ENCODE measurements around the gene VWA3A. TPM values are rescaled to one million over a fixed set of nuclear protein-coding genes. Genes with fewer than 3 reads are reported as not detected.

VWA3A gene
- total RNA-seq, 1 experiment from 2014 or later: not detected

- TF ChIP-seq REST (IDR thresholded peaks at IDR 0.05; ENCODE audit: low read depth): no peak
- TF ChIP-seq JUND (IDR thresholded peaks at IDR 0.05): no peak
- TF ChIP-seq ATF3 (IDR thresholded peaks at IDR 0.05): no peak
- TF ChIP-seq ZNF274 (IDR thresholded peaks at IDR 0.05; ENCODE audit: low read depth, low read length): no peak
- no peak for TF ChIP-seq CEBPB (IDR thresholded peaks at IDR 0.05; ENCODE audit: low read depth)
- no peak for TF ChIP-seq ELF1 (IDR thresholded peaks at IDR 0.05; ENCODE audit: borderline replicate concordance, low read depth)
- no peak for TF ChIP-seq SP1 (IDR thresholded peaks at IDR 0.05; ENCODE audit: low read depth)
Observed at GRCh38 chr16:22192261-22193062, 100.1 kb downstream of the VWA3A start (continued).

GRCh38 chr16:22193063-22193411, 100.7 kb downstream of the VWA3A start:
- DNase-seq (ENCODE audit: low read depth, low spot score) (no peak), ATAC-seq (no peak)
- no peaks in the 10 kb centered on the region for H3K9me3 ChIP-seq (ENCODE audit: control insufficient read depth in 1 of 2, insufficient read depth in 1 of 2, low read depth in 1 of 2, low read length in 2 of 2)
- ChIA-PET CTCF (no interaction called here), RAD21 (ENCODE audit: low non-redundant PET in 1 of 2, low total read pairs in 2 of 2, uncharacterized antibody in 2 of 2, unreplicated experiment in 2 of 2) (no interaction called here), POLR2A (no interaction called here)
- TF ChIP-seq SP1 (IDR thresholded peaks at IDR 0.05; ENCODE audit: low read depth): no peak
- no peak for TF ChIP-seq ATF3 (IDR thresholded peaks at IDR 0.05)
- no peak for TF ChIP-seq MAX (IDR thresholded peaks at IDR 0.05)
- no peak for TF ChIP-seq CTCF (IDR thresholded peaks at IDR 0.05 in 2 of 3, conservative IDR thresholded peaks at IDR 0.05 in 1 of 3; ENCODE audit: borderline replicate concordance in 1 of 3, insufficient read depth in 1 of 3, low read depth in 2 of 3, low read length in 2 of 3)
- TF ChIP-seq SRF (IDR thresholded peaks at IDR 0.05; ENCODE audit: low read depth): no peak
- TF ChIP-seq ZFX (IDR thresholded peaks at IDR 0.05): no peak
- no peak for TF ChIP-seq JUND (IDR thresholded peaks at IDR 0.05)
- TF ChIP-seq YY1 (IDR thresholded peaks at IDR 0.05; ENCODE audit: extremely low read depth, insufficient replicate concordance, low read depth, low read length): no peak
- no peak for TF ChIP-seq CBX3 (IDR thresholded peaks at IDR 0.05; ENCODE audit: low read depth)
- no peak for TF ChIP-seq EZH2 (IDR thresholded peaks at IDR 0.05)
- intact Hi-C loops (cut with micrococcal nuclease): no loop called here
- no TSS peak for BruUV-seq (replicated peaks)
- H3K36me3 ChIP-seq (ENCODE audit: control insufficient read depth in 1 of 2, insufficient read depth in 2 of 2, low read length in 2 of 2): no peaks in the 10 kb centered on the region
- H3K4me3 ChIP-seq (replicated peaks in 1 of 2; ENCODE audit: low read depth in 1 of 2, low read length in 2 of 2): no peak overlapping the region
- H3K4me2 ChIP-seq (ENCODE audit: low read length): no peak overlapping the region
- no peak overlapping the region for H3K9ac ChIP-seq (ENCODE audit: low read length)
- H3K4me1 ChIP-seq (ENCODE audit: control insufficient read depth in 1 of 2, insufficient read depth in 2 of 2, low read length in 2 of 2): peaks cover 23 to 48% of the 10 kb centered on the region in 2 experiments
- no peak overlapping the region for H3K27ac ChIP-seq (ENCODE audit: low read depth, low read length)
- H3K9me2 ChIP-seq (ENCODE audit: insufficient read depth): no peaks in the 10 kb centered on the region
- H2AFZ ChIP-seq (ENCODE audit: low read depth, low read length, poor library complexity, severe bottlenecking): no peak overlapping the region
- no peaks in the 10 kb centered on the region for H3K79me2 ChIP-seq (ENCODE audit: insufficient read depth, low read length)
- H3K27me3 ChIP-seq (ENCODE audit: insufficient read depth, low read length): no peaks in the 10 kb centered on the region
- no peaks in the 10 kb centered on the region for H4K20me1 ChIP-seq (ENCODE audit: insufficient read depth)

All from HCT116 (cell line).